ENCODE data around the gene RSF1.

RSF1 gene

GRCh38 chr11:77749232-77749631, 71.3 kb downstream of the RSF1 start:
- DNase-seq, result no peak

GRCh38 chr11:77748266-77748665, 72.3 kb downstream of the RSF1 start:
- no peak for DNase-seq

- DNase-seq, result no peak
These were observed 73.0 kb downstream of the RSF1 start for GRCh38 chr11:77747381-77747969.

GRCh38 chr11:77736473-77736872, 84.0 kb downstream of the RSF1 start:
- no peak for DNase-seq

GRCh38 chr11:77734890-77735289, 85.6 kb downstream of the RSF1 start:
- no peak for DNase-seq

GRCh38 chr11:77732143-77732542, 88.4 kb downstream of the RSF1 start:
- DNase-seq, result no peak

GRCh38 chr11:77730789-77731188, 89.7 kb downstream of the RSF1 start:
- DNase-seq, result no peak

GRCh38 chr11:77729063-77729462, 91.5 kb downstream of the RSF1 start:
- no peak for DNase-seq

GRCh38 chr11:77728203-77728786, 92.2 kb downstream of the RSF1 start:
- no peak for DNase-seq

- DNase-seq, result no peak
These were observed 94.0 kb downstream of the RSF1 start for GRCh38 chr11:77726524-77726923.

- DNase-seq, result no peak
These were observed 95.1 kb downstream of the RSF1 start for GRCh38 chr11:77725433-77725832.

GRCh38 chr11:77724636-77725035, 95.9 kb downstream of the RSF1 start:
- no peak for DNase-seq

GRCh38 chr11:77723024-77723423, 97.5 kb downstream of the RSF1 start:
- DNase-seq, result no peak

- DNase-seq, result no peak
These were observed 110.2 kb downstream of the RSF1 start for GRCh38 chr11:77710358-77710757.

GRCh38 chr11:77705876-77706579, 114.5 kb downstream of the RSF1 start:
- DNase-seq, result no peak

GRCh38 chr11:77705195-77705875, 115.2 kb downstream of the RSF1 start:
- no peak for DNase-seq

- no peak for DNase-seq
These were observed 116.5 kb downstream of the RSF1 start for GRCh38 chr11:77704029-77704428.

- no peak for DNase-seq
These were observed 121.1 kb downstream of the RSF1 start for GRCh38 chr11:77699425-77699824.

- no peak for DNase-seq
These were observed 121.6 kb downstream of the RSF1 start for GRCh38 chr11:77698896-77699295.

- no peak for DNase-seq
These were observed 122.7 kb downstream of the RSF1 start for GRCh38 chr11:77697865-77698264.

- DNase-seq, result no peak
These were observed 125.1 kb downstream of the RSF1 start for GRCh38 chr11:77695417-77695816.

- DNase-seq, result no peak
These were observed 129.9 kb downstream of the RSF1 start for GRCh38 chr11:77690649-77691048.

GRCh38 chr11:77687088-77687487, 133.4 kb downstream of the RSF1 start:
- no peak for DNase-seq

GRCh38 chr11:77677138-77677537, 143.4 kb downstream of the RSF1 start:
- no peak for DNase-seq

Data from T1000 (cell line).